ENCODE data around the gene GAL3ST3. TPM values are rescaled to one million over a fixed set of nuclear protein-coding genes. Genes with fewer than 3 reads are reported as not detected.

The GAL3ST3 gene
- total and polyA plus RNA-seq, 5 donors from 2014 or later, result not detected

DNA sequence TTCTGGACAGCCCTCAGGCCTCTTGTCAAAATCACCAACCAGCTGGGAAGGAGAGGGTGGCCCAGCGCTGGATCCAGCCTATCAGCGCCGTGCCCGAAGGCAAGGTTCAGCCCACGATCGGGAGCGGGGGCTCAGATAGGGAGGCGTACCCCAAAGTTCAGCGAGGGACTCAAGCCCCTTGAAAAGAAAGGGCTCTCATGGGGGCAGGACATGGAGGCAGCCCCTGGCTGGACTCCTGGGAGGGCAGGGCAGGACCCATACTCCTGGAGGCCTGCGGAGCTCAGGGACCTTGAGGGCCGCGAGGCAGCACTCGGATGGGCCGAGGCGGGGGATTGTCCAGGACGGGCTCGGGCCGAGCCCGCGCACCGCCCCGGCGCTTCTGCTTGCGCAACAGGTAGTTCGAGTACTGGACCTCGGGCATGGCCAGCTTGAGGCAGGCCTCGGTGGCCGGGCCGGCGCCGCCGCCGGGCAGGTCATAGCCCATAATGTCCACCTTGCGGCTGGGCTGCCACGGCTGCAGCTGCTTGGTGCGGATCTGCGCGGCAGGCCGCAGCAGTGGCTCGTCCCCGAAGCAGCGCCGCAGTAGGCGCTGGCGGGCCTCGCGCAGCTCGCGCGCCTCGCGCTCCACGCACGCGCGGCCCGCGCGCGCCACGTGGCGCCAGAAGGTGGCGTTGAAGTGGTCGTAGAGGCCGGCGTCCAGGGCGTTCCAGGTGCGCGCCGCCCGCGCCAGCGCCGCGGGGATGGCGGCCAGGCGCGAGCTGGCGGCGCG, 6.5 kb downstream of the GAL3ST3 start:
- H3K27me3 Mint-ChIP-seq, result peaks cover 10% of the 10 kb centered on the region
- Histone ChIP-seq H3K9me3 (ENCODE audit: control insufficient read depth in 2 of 2, low read length in 2 of 2) (no peaks in the 10 kb centered on the region), H3K4me3 (ENCODE audit: low read depth, low read length) (no peak overlapping the region), H3K4me1 (ENCODE audit: control insufficient read depth, insufficient read depth, low read length, poor library complexity, severe bottlenecking) (peaks cover 6% of the 10 kb centered on the region), H3K27ac (ENCODE audit: insufficient read depth, low read length, poor library complexity, severe bottlenecking) (no peak overlapping the region), H3K36me3 (ENCODE audit: control insufficient read depth, insufficient read depth, low read length) (no peaks in the 10 kb centered on the region), H3K27me3 (ENCODE audit: control insufficient read depth, insufficient read depth, low read length) (peaks cover 3% of the 10 kb centered on the region)
- no peak overlapping the region for H3K4me3 Mint-ChIP-seq
- DNase-seq (no peak), ATAC-seq (ENCODE audit: low read depth in 2 of 2) (no peak)
- no peaks in the 10 kb centered on the region for H3K36me3 Mint-ChIP-seq
- H3K9me3 Mint-ChIP-seq, result no peaks in the 10 kb centered on the region
- H3K27ac Mint-ChIP-seq, result no peak overlapping the region
- H3K4me1 Mint-ChIP-seq, result peaks cover 0 to 17% (median 7%) of the 10 kb centered on the region in 4 donors

DNA sequence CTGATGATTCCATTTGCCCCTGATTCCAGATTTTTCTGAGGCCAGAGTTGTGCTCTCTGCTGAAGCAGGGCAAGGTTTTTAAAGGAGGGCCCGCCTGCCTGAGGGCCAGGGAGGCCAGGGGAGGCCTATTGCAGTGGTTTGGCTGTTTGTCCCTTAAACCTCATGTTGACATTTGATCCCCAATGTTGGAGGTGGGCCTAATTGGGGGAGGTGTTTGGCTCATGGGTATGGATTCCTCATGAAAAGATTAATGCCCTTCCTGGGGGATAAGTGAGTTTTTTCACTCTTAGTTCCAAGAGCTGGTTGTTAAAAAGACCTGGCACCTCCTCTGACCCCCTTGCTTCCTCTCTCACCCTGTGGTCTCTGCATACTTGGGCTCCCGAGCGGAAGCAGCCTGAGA, 9.2 kb downstream of the GAL3ST3 start:
- H3K36me3 ChIP-seq (ENCODE audit: control insufficient read depth, insufficient read depth, low read length), result no peaks in the 10 kb centered on the region
- Mint-ChIP-seq H3K9me3 (no peaks in the 10 kb centered on the region), H3K4me1 (peaks cover 0 to 5% (median 2%) of the 10 kb centered on the region in 4 donors), H3K36me3 (no peaks in the 10 kb centered on the region), H3K27ac (no peak overlapping the region), H3K27me3 (peaks cover 18% of the 10 kb centered on the region), H3K4me3 (no peak overlapping the region)
- H3K4me1 ChIP-seq (ENCODE audit: control insufficient read depth, insufficient read depth, low read length, poor library complexity, severe bottlenecking), result peaks cover under 1% of the 10 kb centered on the region
- no peak for ATAC-seq (ENCODE audit: low read depth in 2 of 2)
- no peak overlapping the region for H3K4me3 ChIP-seq (ENCODE audit: low read depth, low read length)
- H3K27ac ChIP-seq (ENCODE audit: insufficient read depth, low read length, poor library complexity, severe bottlenecking), result no peak overlapping the region
- no peak for DNase-seq
- no peaks in the 10 kb centered on the region for H3K9me3 ChIP-seq (ENCODE audit: control insufficient read depth in 2 of 2, low read length in 2 of 2)
- H3K27me3 ChIP-seq (ENCODE audit: control insufficient read depth, insufficient read depth, low read length), result peaks cover 3% of the 10 kb centered on the region

DNA sequence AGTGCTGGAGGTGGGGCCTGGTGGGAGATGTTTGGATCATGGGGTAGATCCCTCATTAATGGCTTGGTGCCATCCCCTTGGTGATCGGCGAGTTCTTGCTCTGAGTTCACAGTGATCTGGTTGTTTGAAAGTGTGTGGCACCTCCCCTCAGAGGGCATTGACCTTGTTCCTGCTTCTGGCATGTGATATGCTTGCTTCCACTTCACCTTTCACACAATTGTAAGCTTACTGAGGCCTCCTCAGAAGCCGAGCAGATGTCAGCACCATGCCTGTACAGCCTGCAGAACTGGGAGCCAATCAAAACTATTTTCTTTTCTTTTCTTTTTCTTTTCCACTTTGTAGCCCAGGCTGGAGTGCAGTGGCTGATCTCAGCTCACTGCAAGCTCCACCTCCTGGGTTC, 11.6 kb downstream of the GAL3ST3 start:
- no peaks in the 10 kb centered on the region for H3K4me1 ChIP-seq (ENCODE audit: control insufficient read depth, insufficient read depth, low read length, poor library complexity, severe bottlenecking)
- no peak for ATAC-seq (ENCODE audit: low read depth in 2 of 2)
- H3K27ac ChIP-seq (ENCODE audit: insufficient read depth, low read length, poor library complexity, severe bottlenecking), result no peak overlapping the region
- no peak overlapping the region for H3K4me3 ChIP-seq (ENCODE audit: low read depth, low read length)
- no peak for DNase-seq
- H3K9me3 Mint-ChIP-seq, result no peaks in the 10 kb centered on the region
- no peaks in the 10 kb centered on the region for H3K4me1 Mint-ChIP-seq
- no peaks in the 10 kb centered on the region for H3K9me3 ChIP-seq (ENCODE audit: control insufficient read depth in 2 of 2, low read length in 2 of 2)
- no peaks in the 10 kb centered on the region for H3K36me3 ChIP-seq (ENCODE audit: control insufficient read depth, insufficient read depth, low read length)
- no peak overlapping the region for H3K4me3 Mint-ChIP-seq
- H3K27me3 ChIP-seq (ENCODE audit: control insufficient read depth, insufficient read depth, low read length), result peaks cover 3% of the 10 kb centered on the region
- H3K27me3 Mint-ChIP-seq, result peaks cover 23% of the 10 kb centered on the region
- H3K36me3 Mint-ChIP-seq, result no peaks in the 10 kb centered on the region
- H3K27ac Mint-ChIP-seq, result peak overlapping the region in 1 of 3 donors; percentile 29

DNA sequence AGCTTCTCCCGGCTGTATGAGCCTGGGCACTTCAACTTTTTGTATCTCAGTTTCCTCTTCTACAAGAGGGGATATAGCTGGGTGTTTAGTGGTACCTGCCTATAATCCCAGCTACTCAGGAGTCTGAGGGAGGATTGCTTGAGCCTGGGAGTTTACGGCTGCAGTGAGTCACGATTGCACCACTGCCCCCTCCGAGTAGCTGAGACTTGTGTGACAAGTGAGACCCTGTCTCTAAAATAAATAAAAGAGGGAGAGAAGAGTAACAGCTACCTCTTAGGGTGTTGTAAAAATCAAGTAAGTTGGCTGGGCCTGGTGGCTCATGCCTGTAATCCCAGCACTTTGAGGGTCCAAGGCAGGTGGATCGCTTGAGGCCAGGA, 12.6 kb downstream of the GAL3ST3 start:
- H3K27ac ChIP-seq (ENCODE audit: insufficient read depth, low read length, poor library complexity, severe bottlenecking), result no peak overlapping the region
- Mint-ChIP-seq H3K27me3 (peaks cover 23% of the 10 kb centered on the region), H3K4me3 (no peak overlapping the region), H3K4me1 (no peaks in the 10 kb centered on the region), H3K36me3 (no peaks in the 10 kb centered on the region), H3K27ac (no peak overlapping the region), H3K9me3 (no peaks in the 10 kb centered on the region)
- H3K27me3 ChIP-seq (ENCODE audit: control insufficient read depth, insufficient read depth, low read length), result peaks cover 3% of the 10 kb centered on the region
- no peaks in the 10 kb centered on the region for H3K4me1 ChIP-seq (ENCODE audit: control insufficient read depth, insufficient read depth, low read length, poor library complexity, severe bottlenecking)
- no peak overlapping the region for H3K4me3 ChIP-seq (ENCODE audit: low read depth, low read length)
- no peaks in the 10 kb centered on the region for H3K36me3 ChIP-seq (ENCODE audit: control insufficient read depth, insufficient read depth, low read length)
- DNase-seq (no peak), ATAC-seq (ENCODE audit: low read depth in 2 of 2) (no peak)
- no peaks in the 10 kb centered on the region for H3K9me3 ChIP-seq (ENCODE audit: control insufficient read depth in 2 of 2, low read length in 2 of 2)

DNA sequence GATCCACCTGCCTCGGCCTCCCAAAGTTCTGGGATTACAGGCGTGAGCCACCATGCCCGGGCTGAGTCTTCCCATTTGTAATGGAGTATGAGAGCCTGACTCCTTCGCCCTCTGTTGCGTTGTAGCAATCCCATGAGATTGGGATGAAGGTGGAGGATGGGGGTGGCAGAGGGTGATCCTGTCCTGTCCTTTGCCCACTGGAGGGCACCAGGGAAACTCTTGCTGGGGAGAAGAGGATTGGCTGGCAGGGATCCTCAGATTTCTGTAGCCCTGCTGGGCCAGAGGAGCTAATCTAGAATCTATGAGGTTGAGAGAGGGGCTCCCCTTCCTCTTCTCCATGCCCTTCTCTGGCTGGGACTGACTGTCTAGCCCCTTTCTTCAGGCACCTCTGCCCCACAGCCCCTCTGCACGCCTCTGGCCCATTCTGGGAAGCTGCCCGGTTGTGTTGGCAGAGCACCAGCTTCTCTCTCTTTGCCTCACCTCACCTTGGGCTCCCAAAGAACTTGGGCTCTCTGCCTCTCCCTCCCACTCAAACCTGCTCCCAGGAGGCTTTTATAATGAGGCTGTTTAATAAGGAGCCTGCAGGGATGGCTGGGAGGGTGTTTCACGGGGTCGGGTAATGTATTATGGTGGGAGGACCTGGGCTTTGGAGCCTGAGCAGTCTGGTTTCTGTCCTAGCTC, 13.2 kb downstream of the GAL3ST3 start:
- no peaks in the 10 kb centered on the region for H3K36me3 Mint-ChIP-seq
- no peak overlapping the region for H3K27ac ChIP-seq (ENCODE audit: insufficient read depth, low read length, poor library complexity, severe bottlenecking)
- no peak overlapping the region for H3K4me3 ChIP-seq (ENCODE audit: low read depth, low read length)
- H3K27me3 ChIP-seq (ENCODE audit: control insufficient read depth, insufficient read depth, low read length), result peaks cover 1% of the 10 kb centered on the region
- H3K9me3 Mint-ChIP-seq, result no peaks in the 10 kb centered on the region
- no peaks in the 10 kb centered on the region for H3K4me1 Mint-ChIP-seq
- DNase-seq, result no peak
- H3K36me3 ChIP-seq (ENCODE audit: control insufficient read depth, insufficient read depth, low read length), result no peaks in the 10 kb centered on the region
- H3K27ac Mint-ChIP-seq, result no peak overlapping the region
- H3K27me3 Mint-ChIP-seq, result peaks cover 23% of the 10 kb centered on the region
- no peak overlapping the region for H3K4me3 Mint-ChIP-seq
- H3K9me3 ChIP-seq (ENCODE audit: control insufficient read depth in 2 of 2, low read length in 2 of 2), result no peaks in the 10 kb centered on the region
- no peaks in the 10 kb centered on the region for H3K4me1 ChIP-seq (ENCODE audit: control insufficient read depth, insufficient read depth, low read length, poor library complexity, severe bottlenecking)
- ATAC-seq (ENCODE audit: low read depth in 2 of 2), result no peak

DNA sequence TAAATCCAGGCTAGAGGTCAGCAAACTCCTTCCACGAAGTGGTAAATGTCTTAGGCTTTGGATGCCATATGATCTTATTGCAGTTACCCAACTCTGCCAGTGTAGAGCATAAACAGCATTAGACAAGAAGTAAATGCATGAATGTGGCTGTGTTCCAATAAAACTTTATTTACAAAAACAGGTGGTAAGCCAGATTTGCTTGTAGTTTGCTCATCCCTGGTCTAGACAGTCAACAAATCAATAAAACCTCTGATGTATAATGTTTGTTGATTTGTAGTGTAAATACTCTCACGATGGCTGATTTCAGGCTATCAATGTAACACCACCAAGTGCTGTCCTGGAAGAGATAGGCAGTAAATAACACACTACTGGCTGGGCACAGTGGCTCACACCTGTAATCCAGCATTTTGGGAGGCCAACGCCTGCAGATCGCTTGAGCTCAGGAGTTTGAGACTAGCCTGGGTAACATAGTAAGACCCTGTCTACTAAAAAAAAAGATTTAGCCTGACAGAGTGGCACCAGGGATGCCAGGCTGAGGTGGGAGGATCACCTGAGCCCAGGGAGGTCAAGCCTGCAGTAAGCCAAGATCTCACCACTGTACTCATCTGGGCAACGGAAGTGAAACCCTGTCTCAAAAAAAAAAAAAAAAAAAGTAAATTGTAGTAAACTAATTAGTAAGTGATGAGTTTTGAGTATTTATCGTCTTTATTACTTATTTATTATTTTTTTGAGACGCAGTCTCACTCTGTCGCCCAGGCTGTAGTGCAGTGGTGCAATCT, 15.8 kb downstream of the GAL3ST3 start:
- no peaks in the 10 kb centered on the region for H3K27me3 ChIP-seq (ENCODE audit: control insufficient read depth, insufficient read depth, low read length)

DNA sequence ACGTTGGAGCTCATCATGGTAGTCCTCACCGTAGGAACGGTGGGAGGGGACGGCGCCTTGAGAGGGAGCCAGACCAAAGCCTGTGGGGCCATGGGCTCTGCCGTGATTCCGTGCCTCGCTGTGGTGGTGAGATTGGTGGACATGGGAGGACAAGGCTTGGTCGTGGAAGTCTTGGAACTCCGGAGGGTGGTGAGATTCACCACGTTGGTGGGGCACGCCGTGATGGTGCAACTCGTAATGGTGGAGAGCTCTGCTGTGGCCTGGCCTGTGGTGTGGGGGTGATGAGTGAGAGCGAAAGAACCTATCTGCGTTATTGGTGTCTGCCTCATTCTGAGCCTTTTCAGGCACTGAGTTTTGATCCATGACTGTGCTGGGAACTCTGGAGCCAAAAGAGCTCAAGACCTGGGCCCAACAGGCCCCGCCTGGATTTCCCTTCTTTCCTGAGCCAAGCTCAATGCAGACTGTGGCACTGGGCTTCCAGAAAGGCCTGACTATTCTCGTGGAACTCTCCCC, 22.9 kb downstream of the GAL3ST3 start, which contains the start of gene CATSPER1:
TSS of gene CATSPER1 (minus strand) at position 463 of the 513 bp plus-strand sequence. CDS start at position 363, 100 bp downstream.
- H3K36me3 Mint-ChIP-seq, result no peaks in the 10 kb centered on the region
- peaks cover 4 to 6% (median 5%) of the 10 kb centered on the region in 4 donors for H3K4me1 Mint-ChIP-seq

More for the DNA sequence above, 15.8 kb downstream of the GAL3ST3 start:
- no peaks in the 10 kb centered on the region for H3K36me3 Mint-ChIP-seq
- no peak overlapping the region for H3K4me3 ChIP-seq (ENCODE audit: low read depth, low read length)
- H3K27ac Mint-ChIP-seq, result no peak overlapping the region
- H3K9me3 Mint-ChIP-seq, result no peaks in the 10 kb centered on the region
- H3K9me3 ChIP-seq (ENCODE audit: control insufficient read depth in 2 of 2, low read length in 2 of 2), result no peaks in the 10 kb centered on the region
- H3K4me3 Mint-ChIP-seq, result no peak overlapping the region
- H3K36me3 ChIP-seq (ENCODE audit: control insufficient read depth, insufficient read depth, low read length), result no peaks in the 10 kb centered on the region
- no peaks in the 10 kb centered on the region for H3K4me1 ChIP-seq (ENCODE audit: control insufficient read depth, insufficient read depth, low read length, poor library complexity, severe bottlenecking)
- ATAC-seq (ENCODE audit: low read depth in 2 of 2) (no peak), DNase-seq (no peak)
- H3K27me3 Mint-ChIP-seq, result peaks cover 19% of the 10 kb centered on the region
- H3K4me1 Mint-ChIP-seq, result no peaks in the 10 kb centered on the region
- H3K27ac ChIP-seq (ENCODE audit: insufficient read depth, low read length, poor library complexity, severe bottlenecking), result no peak overlapping the region

More for the DNA sequence above, 22.9 kb downstream of the GAL3ST3 start, which contains the start of gene CATSPER1:
- no peak within 1 kb of the TSS for H3K27ac ChIP-seq (ENCODE audit: insufficient read depth, low read length, poor library complexity, severe bottlenecking)
- no peaks in the 10 kb centered on the region for H3K36me3 ChIP-seq (ENCODE audit: control insufficient read depth, insufficient read depth, low read length)
- no peak for ATAC-seq (ENCODE audit: low read depth in 2 of 2)
- no peak within 1 kb of the TSS for H3K4me3 ChIP-seq (ENCODE audit: low read depth, low read length)
- no peaks in the 10 kb centered on the region for H3K9me3 ChIP-seq (ENCODE audit: control insufficient read depth in 2 of 2, low read length in 2 of 2)
- H3K27me3 Mint-ChIP-seq, result peaks cover 13% of the 10 kb centered on the region
- peaks cover 6% of the 10 kb centered on the region for H3K4me1 ChIP-seq (ENCODE audit: control insufficient read depth, insufficient read depth, low read length, poor library complexity, severe bottlenecking)
- H3K4me3 Mint-ChIP-seq, result no peak within 1 kb of the TSS
- H3K27me3 ChIP-seq (ENCODE audit: control insufficient read depth, insufficient read depth, low read length), result no peaks in the 10 kb centered on the region
- no peaks in the 10 kb centered on the region for H3K9me3 Mint-ChIP-seq
- no peak within 1 kb of the TSS for H3K27ac Mint-ChIP-seq
- no peak for DNase-seq
